ENCODE results near the gene ABTB2.

DNA sequence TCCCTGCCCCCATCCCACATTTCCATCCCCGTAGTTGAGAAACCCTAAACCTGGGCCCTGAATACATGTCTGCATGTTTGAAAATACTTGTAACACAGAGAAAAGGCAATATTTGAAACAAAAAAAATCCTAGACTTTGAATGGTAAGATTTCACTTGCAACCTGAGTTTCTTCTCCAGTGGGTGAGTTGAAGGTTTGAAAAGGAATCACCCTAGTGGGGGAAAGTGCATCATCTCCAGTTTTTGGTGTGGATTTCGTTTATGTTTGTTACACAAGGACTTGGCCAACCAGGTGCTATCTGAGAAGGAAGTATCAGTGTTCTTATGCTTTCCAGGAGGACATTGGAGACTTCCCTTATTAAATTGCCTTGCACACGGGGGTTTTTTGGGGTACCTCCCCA, 90.4 kb downstream of the ABTB2 start:
- TF ChIP-seq ZFP30 (CRISPR knock-in tag; IDR thresholded peaks at IDR 0.05) (no peak), OSR1 (CRISPR knock-in tag; IDR thresholded peaks at IDR 0.05) (no peak), ESRRG (CRISPR knock-in tag; IDR thresholded peaks at IDR 0.05) (no peak)
- TF ChIP-seq, protein P1, sequence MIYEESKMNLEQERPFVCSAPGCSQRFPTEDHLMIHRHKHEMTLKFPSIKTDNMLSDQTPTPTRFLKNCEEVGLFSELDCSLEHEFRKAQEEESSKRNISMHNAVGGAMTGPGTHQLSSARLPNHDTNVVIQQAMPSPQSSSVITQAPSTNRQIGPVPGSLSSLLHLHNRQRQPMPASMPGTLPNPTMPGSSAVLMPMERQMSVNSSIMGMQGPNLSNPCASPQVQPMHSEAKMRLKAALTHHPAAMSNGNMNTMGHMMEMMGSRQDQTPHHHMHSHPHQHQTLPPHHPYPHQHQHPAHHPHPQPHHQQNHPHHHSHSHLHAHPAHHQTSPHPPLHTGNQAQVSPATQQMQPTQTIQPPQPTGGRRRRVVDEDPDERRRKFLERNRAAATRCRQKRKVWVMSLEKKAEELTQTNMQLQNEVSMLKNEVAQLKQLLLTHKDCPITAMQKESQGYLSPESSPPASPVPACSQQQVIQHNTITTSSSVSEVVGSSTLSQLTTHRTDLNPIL (CRISPR knock-in tag; IDR thresholded peaks at IDR 0.05; ENCODE audit: low read depth) = no peak
- TF ChIP-seq, protein P2, sequence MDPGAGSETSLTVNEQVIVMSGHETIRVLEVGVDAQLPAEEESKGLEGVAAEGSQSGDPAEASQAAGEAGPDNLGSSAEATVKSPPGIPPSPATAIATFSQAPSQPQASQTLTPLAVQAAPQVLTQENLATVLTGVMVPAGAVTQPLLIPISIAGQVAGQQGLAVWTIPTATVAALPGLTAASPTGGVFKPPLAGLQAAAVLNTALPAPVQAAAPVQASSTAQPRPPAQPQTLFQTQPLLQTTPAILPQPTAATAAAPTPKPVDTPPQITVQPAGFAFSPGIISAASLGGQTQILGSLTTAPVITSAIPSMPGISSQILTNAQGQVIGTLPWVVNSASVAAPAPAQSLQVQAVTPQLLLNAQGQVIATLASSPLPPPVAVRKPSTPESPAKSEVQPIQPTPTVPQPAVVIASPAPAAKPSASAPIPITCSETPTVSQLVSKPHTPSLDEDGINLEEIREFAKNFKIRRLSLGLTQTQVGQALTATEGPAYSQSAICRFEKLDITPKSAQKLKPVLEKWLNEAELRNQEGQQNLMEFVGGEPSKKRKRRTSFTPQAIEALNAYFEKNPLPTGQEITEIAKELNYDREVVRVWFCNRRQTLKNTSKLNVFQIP (CRISPR knock-in tag; IDR thresholded peaks at IDR 0.05; ENCODE audit: borderline replicate concordance, low read depth) = no peak
- TF ChIP-seq, protein P3, sequence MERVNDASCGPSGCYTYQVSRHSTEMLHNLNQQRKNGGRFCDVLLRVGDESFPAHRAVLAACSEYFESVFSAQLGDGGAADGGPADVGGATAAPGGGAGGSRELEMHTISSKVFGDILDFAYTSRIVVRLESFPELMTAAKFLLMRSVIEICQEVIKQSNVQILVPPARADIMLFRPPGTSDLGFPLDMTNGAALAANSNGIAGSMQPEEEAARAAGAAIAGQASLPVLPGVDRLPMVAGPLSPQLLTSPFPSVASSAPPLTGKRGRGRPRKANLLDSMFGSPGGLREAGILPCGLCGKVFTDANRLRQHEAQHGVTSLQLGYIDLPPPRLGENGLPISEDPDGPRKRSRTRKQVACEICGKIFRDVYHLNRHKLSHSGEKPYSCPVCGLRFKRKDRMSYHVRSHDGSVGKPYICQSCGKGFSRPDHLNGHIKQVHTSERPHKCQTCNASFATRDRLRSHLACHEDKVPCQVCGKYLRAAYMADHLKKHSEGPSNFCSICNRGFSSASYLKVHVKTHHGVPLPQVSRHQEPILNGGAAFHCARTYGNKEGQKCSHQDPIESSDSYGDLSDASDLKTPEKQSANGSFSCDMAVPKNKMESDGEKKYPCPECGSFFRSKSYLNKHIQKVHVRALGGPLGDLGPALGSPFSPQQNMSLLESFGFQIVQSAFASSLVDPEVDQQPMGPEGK (CRISPR knock-in tag; IDR thresholded peaks at IDR 0.05; ENCODE audit: borderline replicate concordance) = no peak

All from SK-N-SH treated with all-trans-retinoic acid at 6 μM for 48 hours (cell line).